Vagina (tissue), 2 donors: ENCODE results near the gene INPP5K. TPM values are rescaled to one million over a fixed set of nuclear protein-coding genes. Genes with fewer than 3 reads are reported as not detected.
"Not testable (repeated sequence)": the region's sequence is repeated elsewhere in the genome, so short reads cannot be mapped to it uniquely, and the experiment has no call there.

Source experiments
- DNase-seq, 2 donors: peaks; one replicate each; pipeline ENCODE4 v3.0.0-alpha.2; 2017; ENCODE audit errors: extremely low spot score in 2 of 2
- H3K27ac ChIP-seq: fragments of 200-600 bp; sonication (generic); one replicate; pipeline ENCODE4 v1.5.1; 2019
- H3K27me3 ChIP-seq: fragments of 200-600 bp; sonication (generic); one replicate; pipeline ENCODE4 v1.5.1; 2019
- H3K36me3 ChIP-seq, 2 donors: fragments of 200-600 bp; sonication (generic); one replicate each; pipeline ENCODE4 v1.5.1; 2017 to 2019
- H3K4me1 ChIP-seq: fragments of 200-600 bp; sonication (generic); one replicate; pipeline ENCODE4 v1.5.1; 2019
- H3K4me3 ChIP-seq, 2 donors: fragments of 200-600 bp; sonication (generic); 1 replicate in 1 of 2; 2 replicates in 1 of 2; pipeline ENCODE4 v1.5.1; 2016 to 2019
- H3K9me3 ChIP-seq: fragments of 200-600 bp; sonication (generic); one replicate; pipeline ENCODE4 v1.5.1; 2019
- CTCF ChIP-seq, 3 experiments: fragments of 450-650 bp in 2 of 3; fragments of 200-600 bp in 1 of 3; sonication (generic) in 1 of 3; IDR thresholded peaks; one replicate each; pipeline ENCODE4 v1.5.1; 2017 to 2019; ENCODE audit warnings: antibody characterized with exemption in 3 of 3, mild to moderate bottlenecking in 2 of 3, moderate library complexity in 2 of 3
- POLR2A ChIP-seq, 2 donors: fragments of 450-650 bp; IDR thresholded peaks; one replicate each; pipeline ENCODE4 v1.6.1; 2017; ENCODE audit warnings: antibody characterized with exemption in 2 of 2, mild to moderate bottlenecking in 2 of 2, moderate library complexity in 2 of 2
- POLR2AphosphoS5 ChIP-seq, 2 donors: sonication (generic); formaldehyde crosslinking; IDR thresholded peaks; one replicate each; pipeline ENCODE4 v1.9.0; 2017; ENCODE audit warnings: antibody characterized with exemption in 2 of 2, mild to moderate bottlenecking in 2 of 2, low read depth in 1 of 2; ENCODE audit not compliant: insufficient read depth in 1 of 2
- intact Hi-C: fragments of 100-400 bp; cut with DNase I; formaldehyde crosslinking; loops from one replicate; pipeline ENCODE4 v1.15.1; 2023
- total RNA-seq: library from RNA; depleted of rRNA; stranded (reverse); fragments of >200 nt; gene quantifications from one replicate; pipeline ENCODE4 v1.2.3, GENCODE V29; 2016

The INPP5K gene
- total RNA-seq, 1 donor from 2014 or later: 96.0 TPM

GRCh38 chr17:1535737-1536136, 19.3 kb upstream of the INPP5K start:
- TF ChIP-seq CTCF (IDR thresholded peaks at IDR 0.05) (no peak), POLR2AphosphoS5 (IDR thresholded peaks at IDR 0.05; ENCODE audit: insufficient read depth in 1 of 2, low read depth in 1 of 2) (no peak), POLR2A (IDR thresholded peaks at IDR 0.05) (no peak)
- Histone ChIP-seq H3K4me1 (no peaks in the 10 kb centered on the region), H3K27ac (no peak overlapping the region), H3K4me3 (no peak overlapping the region), H3K36me3 (peaks cover 1 to 93% of the 10 kb centered on the region in 2 donors), H3K9me3 (no peaks in the 10 kb centered on the region), H3K27me3 (no peaks in the 10 kb centered on the region)
- no peak for DNase-seq
- intact Hi-C loops: no loop called here

DNA sequence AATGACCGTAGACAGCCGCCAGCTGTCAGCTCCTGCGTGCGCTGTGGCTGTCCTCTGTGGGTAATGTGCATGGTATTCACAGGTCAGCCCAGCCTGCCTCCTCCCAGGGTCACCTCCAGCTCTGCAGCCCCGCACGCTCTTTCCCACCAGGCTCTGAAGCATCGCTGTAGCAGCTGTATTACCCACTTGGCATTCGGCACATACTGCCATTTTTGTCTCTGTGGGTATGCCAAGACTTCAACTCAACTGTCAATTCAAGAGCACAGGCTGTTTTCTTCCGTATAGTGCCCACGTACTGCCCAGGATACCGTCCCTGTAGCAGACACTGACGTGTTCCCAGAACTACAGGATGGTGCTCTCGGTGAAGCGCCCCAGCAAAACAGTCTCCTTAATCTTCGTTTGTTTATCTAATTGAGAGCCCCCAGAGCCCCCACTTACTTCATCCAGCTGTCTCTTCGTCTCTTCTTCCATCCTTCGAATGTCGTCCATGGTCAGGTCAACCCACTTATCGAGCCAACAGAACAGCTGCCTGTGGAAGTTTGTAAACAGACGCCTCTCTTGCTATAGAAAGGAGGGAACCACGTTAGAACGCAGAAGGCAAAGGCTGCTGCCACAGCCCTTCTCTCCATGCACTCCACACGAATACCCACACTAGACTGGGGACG, 17.4 kb upstream of the INPP5K start:
- H3K27me3 ChIP-seq: no peaks in the 10 kb centered on the region
- no peaks in the 10 kb centered on the region for H3K4me1 ChIP-seq
- intact Hi-C loops: no loop called here
- peaks cover 0 to 82% of the 10 kb centered on the region in 2 donors for H3K36me3 ChIP-seq
- H3K27ac ChIP-seq: no peak overlapping the region
- no peak overlapping the region for H3K4me3 ChIP-seq
- TF ChIP-seq POLR2AphosphoS5 (IDR thresholded peaks at IDR 0.05; ENCODE audit: insufficient read depth in 1 of 2, low read depth in 1 of 2) (no peak), CTCF (IDR thresholded peaks at IDR 0.05) (no peak), POLR2A (IDR thresholded peaks at IDR 0.05) (no peak)
- no peaks in the 10 kb centered on the region for H3K9me3 ChIP-seq
- DNase-seq: no peak

GRCh38 chr17:1532836-1533602, 16.6 kb upstream of the INPP5K start:
- H3K27me3 ChIP-seq: no peaks in the 10 kb centered on the region
- no peak overlapping the region for H3K27ac ChIP-seq
- TF ChIP-seq POLR2AphosphoS5 (IDR thresholded peaks at IDR 0.05; ENCODE audit: insufficient read depth in 1 of 2, low read depth in 1 of 2): no peak
- no peak for TF ChIP-seq POLR2A (IDR thresholded peaks at IDR 0.05)
- no peak for TF ChIP-seq CTCF (IDR thresholded peaks at IDR 0.05)
- no peak for DNase-seq
- H3K4me1 ChIP-seq: no peaks in the 10 kb centered on the region
- peaks cover 0 to 75% of the 10 kb centered on the region in 2 donors for H3K36me3 ChIP-seq
- no peak overlapping the region for H3K4me3 ChIP-seq
- no peaks in the 10 kb centered on the region for H3K9me3 ChIP-seq
- intact Hi-C loops: no loop called here

DNA sequence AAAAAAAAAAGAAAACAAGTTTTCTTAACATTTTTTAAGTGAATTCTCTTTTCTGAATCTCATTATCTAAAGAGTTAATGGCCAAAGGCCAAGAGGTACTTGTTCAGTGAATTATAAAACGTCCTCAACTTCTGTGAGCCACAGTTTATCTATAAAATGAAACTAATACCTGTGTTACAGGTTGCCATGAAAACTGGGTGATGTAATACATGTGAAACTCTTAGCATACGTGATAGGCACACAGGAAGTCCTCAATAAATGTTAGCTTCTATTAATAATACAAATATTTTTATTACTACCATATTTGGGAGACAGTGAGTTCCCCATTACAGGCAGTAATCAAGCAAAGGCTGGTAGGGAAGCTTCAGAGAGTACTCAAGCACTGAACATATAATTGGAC, 13.5 kb upstream of the INPP5K start:
- intact Hi-C loops: no loop called here
- Histone ChIP-seq H3K4me3 (no peak overlapping the region), H3K27me3 (no peaks in the 10 kb centered on the region), H3K27ac (no peak overlapping the region), H3K4me1 (no peaks in the 10 kb centered on the region), H3K36me3 (peaks cover 0 to 64% of the 10 kb centered on the region in 2 donors), H3K9me3 (no peaks in the 10 kb centered on the region)
- TF ChIP-seq CTCF (IDR thresholded peaks at IDR 0.05): no peak
- no peak for TF ChIP-seq POLR2A (IDR thresholded peaks at IDR 0.05)
- TF ChIP-seq POLR2AphosphoS5 (IDR thresholded peaks at IDR 0.05; ENCODE audit: insufficient read depth in 1 of 2, low read depth in 1 of 2): no peak
- no peak for DNase-seq

DNA sequence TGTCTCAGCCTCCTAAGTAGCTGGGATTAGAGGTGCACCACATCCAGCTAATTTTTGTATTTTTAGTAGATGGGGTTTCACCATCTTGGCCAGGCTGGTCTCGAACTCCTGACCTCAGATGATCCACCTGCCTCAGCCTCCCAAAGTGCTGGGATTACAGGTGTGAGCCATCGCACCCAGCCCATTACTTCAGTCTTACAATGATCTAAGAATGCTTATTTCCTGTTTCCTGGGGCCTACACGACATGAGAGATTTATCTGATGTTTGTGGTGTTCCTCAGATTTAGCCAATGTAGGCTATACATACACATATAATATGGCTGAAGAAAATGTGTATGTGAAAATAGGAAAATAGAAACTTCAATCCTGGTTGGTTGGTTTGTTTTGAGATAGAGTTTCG, 10.5 kb upstream of the INPP5K start:
- H3K27me3 ChIP-seq, H3K9me3 ChIP-seq, H3K27ac ChIP-seq, H3K4me3 ChIP-seq, DNase-seq, H3K4me1 ChIP-seq, intact Hi-C loops: not testable (repeated sequence)
- H3K36me3 ChIP-seq: peaks cover 0 to 51% of the 10 kb centered on the region in 2 donors
